ENCODE measurements around the gene SLC39A6.
"Not testable (repeated sequence)": the region's sequence is repeated elsewhere in the genome, so short reads cannot be mapped to it uniquely, and the experiment has no call there.

Gene SLC39A6

GRCh38 chr18:36127836-36128529, 1.2 kb downstream of the SLC39A6 start:
- Mint-ChIP-seq H3K36me3 (peaks cover 14% of the 10 kb centered on the region), H3K9me3 (no peaks in the 10 kb centered on the region), H3K27me3 (no peaks in the 10 kb centered on the region), H3K4me1 (peaks cover 53% of the 10 kb centered on the region), H3K4me3 (peak overlapping the region; percentile 90), H3K27ac (peak overlapping the region; percentile 78)

GRCh38 chr18:36126668-36127067, 2.5 kb downstream of the SLC39A6 start:
- Mint-ChIP-seq H3K4me3 (peak overlapping the region; percentile 34), H3K27me3 (no peaks in the 10 kb centered on the region), H3K9me3 (no peaks in the 10 kb centered on the region), H3K27ac (no peak overlapping the region), H3K4me1 (peaks cover 41% of the 10 kb centered on the region), H3K36me3 (peaks cover 14% of the 10 kb centered on the region)

- Mint-ChIP-seq H3K27ac (no peak overlapping the region), H3K4me3 (no peak overlapping the region), H3K9me3 (no peaks in the 10 kb centered on the region), H3K36me3 (peaks cover 12% of the 10 kb centered on the region), H3K27me3 (no peaks in the 10 kb centered on the region), H3K4me1 (peaks cover 36% of the 10 kb centered on the region)
These were observed 4.3 kb downstream of the SLC39A6 start for GRCh38 chr18:36124841-36125240.

DNA sequence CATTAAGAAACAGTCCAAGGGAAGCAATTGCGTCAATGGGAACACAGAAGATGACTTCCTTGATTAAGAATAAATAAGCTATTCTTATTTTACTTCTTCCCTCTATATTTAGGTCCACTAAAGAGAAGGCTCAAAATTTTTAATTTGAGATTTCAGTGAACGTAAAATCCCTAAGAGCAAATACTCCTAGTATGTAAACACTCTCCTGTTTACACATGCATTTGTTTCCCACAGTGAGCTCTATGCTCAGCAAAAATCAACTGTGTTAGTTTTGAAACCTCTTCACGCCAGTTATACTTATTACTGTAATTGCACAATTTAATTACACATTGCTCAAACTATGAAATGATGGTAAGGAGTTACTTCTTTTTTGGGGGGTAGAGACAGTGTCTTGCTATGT, 8.8 kb downstream of the SLC39A6 start:
- no peaks in the 10 kb centered on the region for H3K27me3 Mint-ChIP-seq
- peaks cover 6% of the 10 kb centered on the region for H3K4me1 Mint-ChIP-seq
- H3K36me3 Mint-ChIP-seq, result peaks cover 22% of the 10 kb centered on the region
- H3K27ac Mint-ChIP-seq, result no peak overlapping the region
- no peaks in the 10 kb centered on the region for H3K9me3 Mint-ChIP-seq
- H3K4me3 Mint-ChIP-seq, result no peak overlapping the region

DNA sequence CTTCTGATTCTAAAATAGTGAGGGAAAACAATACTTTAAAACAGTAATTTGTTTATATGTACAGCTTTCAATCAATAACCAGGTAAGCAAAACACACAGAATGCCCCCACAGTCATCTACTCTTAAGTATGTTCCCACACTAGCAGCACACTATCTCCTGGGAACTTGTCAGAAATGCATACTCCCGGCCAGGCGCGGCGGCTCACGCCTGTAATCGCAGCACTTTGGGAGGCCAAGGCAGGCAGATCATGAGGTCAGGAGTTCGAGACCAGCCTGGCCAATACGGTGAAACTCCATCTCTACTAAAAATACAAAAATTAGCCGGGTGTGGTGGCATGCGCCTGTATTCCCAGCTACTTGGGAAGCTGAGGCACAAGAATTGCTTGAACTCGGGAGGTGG, 12.4 kb downstream of the SLC39A6 start:
- H3K27me3 Mint-ChIP-seq, H3K27ac Mint-ChIP-seq, H3K4me1 Mint-ChIP-seq, H3K9me3 Mint-ChIP-seq, H3K4me3 Mint-ChIP-seq: not testable (repeated sequence)
- peaks cover 22% of the 10 kb centered on the region for H3K36me3 Mint-ChIP-seq

- no peaks in the 10 kb centered on the region for H3K9me3 Mint-ChIP-seq
- no peak overlapping the region for H3K27ac Mint-ChIP-seq
- H3K27me3 Mint-ChIP-seq, result no peaks in the 10 kb centered on the region
- peaks cover 24% of the 10 kb centered on the region for H3K36me3 Mint-ChIP-seq
- no peak overlapping the region for H3K4me3 Mint-ChIP-seq
- no peaks in the 10 kb centered on the region for H3K4me1 Mint-ChIP-seq
These were observed 14.4 kb downstream of the SLC39A6 start for GRCh38 chr18:36114738-36115137.

GRCh38 chr18:36114251-36114650, 14.9 kb downstream of the SLC39A6 start:
- Mint-ChIP-seq H3K36me3 (peaks cover 24% of the 10 kb centered on the region), H3K4me3 (no peak overlapping the region)

GRCh38 chr18:36112302-36112701, 16.8 kb downstream of the SLC39A6 start:
- Mint-ChIP-seq H3K4me1 (no peaks in the 10 kb centered on the region), H3K27me3 (no peaks in the 10 kb centered on the region), H3K36me3 (peaks cover 27% of the 10 kb centered on the region), H3K27ac (no peak overlapping the region), H3K9me3 (no peaks in the 10 kb centered on the region), H3K4me3 (no peak overlapping the region)

More at GRCh38 chr18:36114251-36114650, 14.9 kb downstream of the SLC39A6 start:
- no peaks in the 10 kb centered on the region for H3K27me3 Mint-ChIP-seq
- no peak overlapping the region for H3K27ac Mint-ChIP-seq
- no peaks in the 10 kb centered on the region for H3K4me1 Mint-ChIP-seq
- no peaks in the 10 kb centered on the region for H3K9me3 Mint-ChIP-seq

GRCh38 chr18:36109737-36110136, 19.4 kb downstream of the SLC39A6 start:
- Mint-ChIP-seq H3K4me3 (no peak overlapping the region), H3K36me3 (peaks cover 13% of the 10 kb centered on the region), H3K27ac (no peak overlapping the region), H3K9me3 (no peaks in the 10 kb centered on the region), H3K4me1 (no peaks in the 10 kb centered on the region), H3K27me3 (no peaks in the 10 kb centered on the region)

GRCh38 chr18:36108601-36109000, 20.5 kb downstream of the SLC39A6 start:
- Mint-ChIP-seq H3K4me3 (no peak overlapping the region), H3K4me1 (no peaks in the 10 kb centered on the region), H3K9me3 (no peaks in the 10 kb centered on the region), H3K36me3 (peaks cover 9% of the 10 kb centered on the region), H3K27ac (no peak overlapping the region), H3K27me3 (no peaks in the 10 kb centered on the region)

DNA sequence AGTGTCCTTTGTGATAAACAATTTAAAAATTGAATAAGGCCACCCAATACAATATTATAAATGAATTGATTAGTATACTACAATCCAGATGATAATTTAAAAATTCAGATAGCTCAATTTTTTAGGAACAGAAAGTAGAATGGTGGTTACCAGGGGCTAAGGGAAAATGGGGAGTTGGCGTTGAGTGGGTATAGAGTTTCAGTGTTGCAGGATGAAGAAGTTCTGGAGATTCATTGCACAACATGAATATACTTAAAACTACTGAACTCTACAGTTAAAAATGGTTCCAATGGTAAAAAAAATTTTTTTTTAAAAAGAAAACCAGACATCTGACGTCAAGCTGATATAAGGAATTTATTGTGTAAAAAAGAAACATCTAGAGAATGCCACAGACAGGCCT, 20.9 kb downstream of the SLC39A6 start:
- H3K9me3 Mint-ChIP-seq, result no peaks in the 10 kb centered on the region
- H3K36me3 Mint-ChIP-seq, result peaks cover 9% of the 10 kb centered on the region
- H3K27me3 Mint-ChIP-seq, result no peaks in the 10 kb centered on the region
- H3K27ac Mint-ChIP-seq, result no peak overlapping the region
- H3K4me3 Mint-ChIP-seq, result no peak overlapping the region
- H3K4me1 Mint-ChIP-seq, result no peaks in the 10 kb centered on the region

GRCh38 chr18:36107477-36107876, 21.7 kb downstream of the SLC39A6 start:
- Mint-ChIP-seq H3K27ac (no peak overlapping the region), H3K9me3 (no peaks in the 10 kb centered on the region), H3K27me3 (no peaks in the 10 kb centered on the region), H3K4me3 (no peak overlapping the region), H3K4me1 (no peaks in the 10 kb centered on the region), H3K36me3 (peaks cover 7% of the 10 kb centered on the region)

GRCh38 chr18:36104749-36105148, 24.4 kb downstream of the SLC39A6 start:
- Mint-ChIP-seq H3K4me1 (no peaks in the 10 kb centered on the region), H3K9me3 (no peaks in the 10 kb centered on the region), H3K27ac (no peak overlapping the region), H3K27me3 (peaks cover 2% of the 10 kb centered on the region), H3K36me3 (peaks cover 3% of the 10 kb centered on the region), H3K4me3 (no peak overlapping the region)

GRCh38 chr18:36101943-36102342, 27.2 kb downstream of the SLC39A6 start:
- Mint-ChIP-seq H3K4me3 (no peak overlapping the region), H3K27ac (no peak overlapping the region)

DNA sequence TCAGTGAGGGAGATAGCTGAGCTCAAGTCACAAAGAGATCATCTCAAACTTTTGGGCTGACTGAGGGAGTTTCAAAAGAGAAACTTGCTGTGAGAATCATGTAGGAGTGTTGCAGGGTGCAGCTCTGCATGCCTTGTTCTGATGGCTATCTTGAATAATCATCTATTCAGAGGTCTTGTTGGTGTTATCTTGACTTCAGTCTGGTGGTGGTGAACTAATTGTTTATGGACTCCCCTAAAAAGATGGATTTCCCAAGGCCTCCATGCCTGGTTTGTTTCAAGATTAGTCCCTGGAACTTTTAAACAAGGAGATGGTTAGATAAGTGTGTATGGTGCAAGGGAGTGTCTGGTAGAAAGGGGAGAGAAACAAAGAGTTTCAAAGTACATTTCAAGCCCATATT, 29.8 kb downstream of the SLC39A6 start:
- Mint-ChIP-seq H3K36me3 (no peaks in the 10 kb centered on the region), H3K27ac (no peak overlapping the region), H3K4me1 (no peaks in the 10 kb centered on the region), H3K27me3 (peaks cover 2% of the 10 kb centered on the region), H3K9me3 (no peaks in the 10 kb centered on the region), H3K4me3 (no peak overlapping the region)

More at GRCh38 chr18:36101943-36102342, 27.2 kb downstream of the SLC39A6 start:
- Mint-ChIP-seq H3K4me1 (no peaks in the 10 kb centered on the region), H3K9me3 (no peaks in the 10 kb centered on the region), H3K27me3 (peaks cover 2% of the 10 kb centered on the region), H3K36me3 (no peaks in the 10 kb centered on the region)

DNA sequence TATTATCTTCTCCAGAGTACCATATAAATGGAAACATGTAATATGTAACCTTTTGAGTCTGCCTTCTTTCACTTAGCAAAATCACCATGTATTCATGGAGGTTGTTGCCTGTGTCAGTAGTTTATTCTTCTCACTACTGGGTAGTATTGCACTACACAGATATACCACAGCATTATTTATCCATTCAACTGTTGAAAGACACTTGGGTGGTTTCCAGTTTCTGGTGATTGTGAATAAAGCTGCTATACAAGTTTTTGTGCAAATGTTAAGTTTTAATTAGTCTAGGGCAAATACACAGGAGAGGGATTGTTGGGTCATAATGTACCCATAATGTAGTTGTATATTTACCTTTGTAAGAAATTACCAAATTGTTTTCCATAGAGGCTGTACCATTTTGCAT, 32.2 kb downstream of the SLC39A6 start:
- H3K9me3 Mint-ChIP-seq, result no peaks in the 10 kb centered on the region
- H3K36me3 Mint-ChIP-seq, result no peaks in the 10 kb centered on the region

DNA sequence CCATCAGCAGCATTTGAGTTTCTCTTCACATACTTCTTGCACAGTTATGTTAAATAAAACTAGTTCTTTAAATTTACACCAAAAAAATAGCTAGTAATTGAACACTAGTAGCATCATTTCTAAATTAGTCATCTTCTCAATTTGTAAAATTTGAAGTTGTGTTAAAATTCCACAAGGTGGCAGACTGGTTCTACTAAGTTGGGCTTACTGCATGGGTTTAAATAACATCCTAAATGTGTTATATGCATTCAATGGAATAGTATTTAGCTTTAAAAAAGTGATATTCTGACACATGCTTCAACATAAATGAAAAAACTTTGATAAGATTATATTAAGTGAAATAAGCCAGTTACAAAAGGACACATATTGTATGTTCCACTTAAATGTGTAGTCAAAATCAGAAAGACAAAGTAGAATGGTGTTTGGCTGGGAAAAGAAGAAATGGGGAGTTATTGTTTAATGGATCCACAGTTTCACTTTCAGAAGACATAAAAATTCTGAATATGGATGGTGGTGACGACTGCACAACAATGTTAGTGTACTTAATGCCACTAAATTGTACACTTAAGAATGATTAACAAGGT, 33.1 kb downstream of the SLC39A6 start:
- Mint-ChIP-seq H3K9me3 (no peaks in the 10 kb centered on the region), H3K36me3 (no peaks in the 10 kb centered on the region), H3K27ac (no peak overlapping the region), H3K4me3 (no peak overlapping the region), H3K27me3 (no peaks in the 10 kb centered on the region), H3K4me1 (peaks cover 7% of the 10 kb centered on the region)

More for the DNA sequence above, 32.2 kb downstream of the SLC39A6 start:
- Mint-ChIP-seq H3K27ac (no peak overlapping the region), H3K27me3 (peaks cover 2% of the 10 kb centered on the region), H3K4me3 (no peak overlapping the region), H3K4me1 (peaks cover 7% of the 10 kb centered on the region)
